SK-N-SH (cell line): ENCODE measurements around the gene FAM171A2.

Experiments used
- FOXM1 ChIP-seq: IDR thresholded peaks from 2 replicates; pipeline ENCODE4 v1.4.0; 2012; ENCODE audit warnings: low read depth, mild to moderate bottlenecking
- POLR2AphosphoS5 ChIP-seq: IDR thresholded peaks from 2 replicates; pipeline ENCODE4 v1.6.1; 2012; ENCODE audit warnings: low read depth, low read length
- RFX5 ChIP-seq: IDR thresholded peaks from 2 replicates; pipeline ENCODE4 v1.6.1; 2012; ENCODE audit warnings: mild to moderate bottlenecking, improper control_type of control experiment, low read length
- SIN3A ChIP-seq: IDR thresholded peaks from 2 replicates; pipeline ENCODE4 v1.6.1; 2012; ENCODE audit warnings: low read depth, mild to moderate bottlenecking, low read length, moderate library complexity, borderline replicate concordance
- TF ChIP-seq, protein P1 (sequence below): fragments of 200-600 bp; sonication (generic); IDR thresholded peaks from 2 replicates; pipeline ENCODE4 v1.6.1; 2017; ENCODE audit warnings: antibody characterized with exemption, mild to moderate bottlenecking, moderate library complexity
- TF ChIP-seq, protein P2 (sequence below): IDR thresholded peaks from 2 replicates; pipeline ENCODE4 v1.6.1; 2012; ENCODE audit warnings: mild to moderate bottlenecking, low read depth, low read length, moderate library complexity
- TF ChIP-seq, protein P3 (sequence below): fragments of 150-350 bp; IDR thresholded peaks from 2 replicates; pipeline ENCODE4 v1.6.1; 2017; ENCODE audit warnings: antibody characterized with exemption, low read length, low read depth, borderline replicate concordance

DNA sequence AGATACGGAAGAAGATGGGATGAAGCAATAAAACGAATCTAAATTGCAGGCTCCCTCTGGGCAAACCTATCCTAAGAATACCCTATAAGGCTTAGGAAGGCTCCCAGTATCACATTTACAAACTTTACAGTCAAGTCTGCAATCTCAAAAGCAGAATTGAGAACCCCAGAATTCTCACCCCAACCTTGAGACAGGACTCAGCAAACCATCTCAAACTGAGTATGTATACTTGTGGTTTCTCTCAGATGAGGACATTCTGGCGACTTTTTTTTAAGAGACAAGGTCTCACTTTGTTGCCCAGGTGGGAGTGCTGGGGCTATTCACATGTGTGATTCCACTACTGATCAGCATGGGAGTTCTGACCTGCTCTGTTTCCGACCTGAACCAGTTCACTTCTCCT is 45.1 kb upstream of the FAM171A2 start:
- TF ChIP-seq, protein P1, sequence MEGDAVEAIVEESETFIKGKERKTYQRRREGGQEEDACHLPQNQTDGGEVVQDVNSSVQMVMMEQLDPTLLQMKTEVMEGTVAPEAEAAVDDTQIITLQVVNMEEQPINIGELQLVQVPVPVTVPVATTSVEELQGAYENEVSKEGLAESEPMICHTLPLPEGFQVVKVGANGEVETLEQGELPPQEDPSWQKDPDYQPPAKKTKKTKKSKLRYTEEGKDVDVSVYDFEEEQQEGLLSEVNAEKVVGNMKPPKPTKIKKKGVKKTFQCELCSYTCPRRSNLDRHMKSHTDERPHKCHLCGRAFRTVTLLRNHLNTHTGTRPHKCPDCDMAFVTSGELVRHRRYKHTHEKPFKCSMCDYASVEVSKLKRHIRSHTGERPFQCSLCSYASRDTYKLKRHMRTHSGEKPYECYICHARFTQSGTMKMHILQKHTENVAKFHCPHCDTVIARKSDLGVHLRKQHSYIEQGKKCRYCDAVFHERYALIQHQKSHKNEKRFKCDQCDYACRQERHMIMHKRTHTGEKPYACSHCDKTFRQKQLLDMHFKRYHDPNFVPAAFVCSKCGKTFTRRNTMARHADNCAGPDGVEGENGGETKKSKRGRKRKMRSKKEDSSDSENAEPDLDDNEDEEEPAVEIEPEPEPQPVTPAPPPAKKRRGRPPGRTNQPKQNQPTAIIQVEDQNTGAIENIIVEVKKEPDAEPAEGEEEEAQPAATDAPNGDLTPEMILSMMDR: no peak
- no peak for TF ChIP-seq RFX5
- no peak for TF ChIP-seq POLR2AphosphoS5
- TF ChIP-seq, protein P2, sequence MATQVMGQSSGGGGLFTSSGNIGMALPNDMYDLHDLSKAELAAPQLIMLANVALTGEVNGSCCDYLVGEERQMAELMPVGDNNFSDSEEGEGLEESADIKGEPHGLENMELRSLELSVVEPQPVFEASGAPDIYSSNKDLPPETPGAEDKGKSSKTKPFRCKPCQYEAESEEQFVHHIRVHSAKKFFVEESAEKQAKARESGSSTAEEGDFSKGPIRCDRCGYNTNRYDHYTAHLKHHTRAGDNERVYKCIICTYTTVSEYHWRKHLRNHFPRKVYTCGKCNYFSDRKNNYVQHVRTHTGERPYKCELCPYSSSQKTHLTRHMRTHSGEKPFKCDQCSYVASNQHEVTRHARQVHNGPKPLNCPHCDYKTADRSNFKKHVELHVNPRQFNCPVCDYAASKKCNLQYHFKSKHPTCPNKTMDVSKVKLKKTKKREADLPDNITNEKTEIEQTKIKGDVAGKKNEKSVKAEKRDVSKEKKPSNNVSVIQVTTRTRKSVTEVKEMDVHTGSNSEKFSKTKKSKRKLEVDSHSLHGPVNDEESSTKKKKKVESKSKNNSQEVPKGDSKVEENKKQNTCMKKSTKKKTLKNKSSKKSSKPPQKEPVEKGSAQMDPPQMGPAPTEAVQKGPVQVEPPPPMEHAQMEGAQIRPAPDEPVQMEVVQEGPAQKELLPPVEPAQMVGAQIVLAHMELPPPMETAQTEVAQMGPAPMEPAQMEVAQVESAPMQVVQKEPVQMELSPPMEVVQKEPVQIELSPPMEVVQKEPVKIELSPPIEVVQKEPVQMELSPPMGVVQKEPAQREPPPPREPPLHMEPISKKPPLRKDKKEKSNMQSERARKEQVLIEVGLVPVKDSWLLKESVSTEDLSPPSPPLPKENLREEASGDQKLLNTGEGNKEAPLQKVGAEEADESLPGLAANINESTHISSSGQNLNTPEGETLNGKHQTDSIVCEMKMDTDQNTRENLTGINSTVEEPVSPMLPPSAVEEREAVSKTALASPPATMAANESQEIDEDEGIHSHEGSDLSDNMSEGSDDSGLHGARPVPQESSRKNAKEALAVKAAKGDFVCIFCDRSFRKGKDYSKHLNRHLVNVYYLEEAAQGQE: no peak
- TF ChIP-seq FOXM1: no peak
- TF ChIP-seq SIN3A: no peak
- TF ChIP-seq, protein P3, sequence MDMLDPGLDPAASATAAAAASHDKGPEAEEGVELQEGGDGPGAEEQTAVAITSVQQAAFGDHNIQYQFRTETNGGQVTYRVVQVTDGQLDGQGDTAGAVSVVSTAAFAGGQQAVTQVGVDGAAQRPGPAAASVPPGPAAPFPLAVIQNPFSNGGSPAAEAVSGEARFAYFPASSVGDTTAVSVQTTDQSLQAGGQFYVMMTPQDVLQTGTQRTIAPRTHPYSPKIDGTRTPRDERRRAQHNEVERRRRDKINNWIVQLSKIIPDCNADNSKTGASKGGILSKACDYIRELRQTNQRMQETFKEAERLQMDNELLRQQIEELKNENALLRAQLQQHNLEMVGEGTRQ: no peak
